GM19463 (cell line): ENCODE data around the gene HNRNPA1.
"Not testable (repeated sequence)": the region's sequence is repeated elsewhere in the genome, so short reads cannot be mapped to it uniquely, and the experiment has no call there.

Experiments
- ATAC-seq: cut with Tn5 transposase; IDR thresholded peaks from one replicate; pipeline ENCODE4 v1.9.1; 2021; ENCODE audit warnings: mild to moderate bottlenecking, moderate library complexity; ENCODE audit not compliant: unreplicated experiment

HNRNPA1 gene

GRCh38 chr12:54273981-54274380 is 6.5 kb upstream of the HNRNPA1 start:
- ATAC-seq, result no peak

GRCh38 chr12:54276368-54276767 is 4.2 kb upstream of the HNRNPA1 start:
- no peak for ATAC-seq

GRCh38 chr12:54277823-54278276 is 2.7 kb upstream of the HNRNPA1 start:
- no peak for ATAC-seq

GRCh38 chr12:54279227-54279631 is 1.3 kb upstream of the HNRNPA1 start:
- ATAC-seq, result no peak

GRCh38 chr12:54279632-54280467 is 676 bp upstream of the HNRNPA1 start, which contains the start of gene CBX5:
TSS of gene CBX5 (minus strand) at chr12:54280122. CDS start at chr12:54257650, 22,472 bp downstream.
- ATAC-seq, result peak; percentile 68

DNA sequence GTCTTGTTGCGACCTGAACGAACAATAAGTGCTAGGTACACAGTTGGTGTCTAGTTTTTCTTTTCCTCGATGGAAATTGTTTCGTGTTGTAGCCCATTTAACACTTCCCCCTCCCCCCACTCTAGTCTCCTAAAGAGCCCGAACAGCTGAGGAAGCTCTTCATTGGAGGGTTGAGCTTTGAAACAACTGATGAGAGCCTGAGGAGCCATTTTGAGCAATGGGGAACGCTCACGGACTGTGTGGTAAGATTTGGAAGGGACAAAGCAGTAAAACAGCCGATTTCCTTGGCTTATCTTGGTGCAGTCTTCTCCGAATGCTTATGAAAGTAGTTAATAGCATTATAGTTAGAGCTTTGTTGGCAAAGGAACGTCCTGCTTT is 724 bp downstream of the HNRNPA1 start:
- ATAC-seq, result not testable (repeated sequence)

GRCh38 chr12:54281694-54282093 is 1.2 kb downstream of the HNRNPA1 start:
- ATAC-seq, result not testable (repeated sequence)

- ATAC-seq, result no peak
Observed at GRCh38 chr12:54282949-54283593, 2.5 kb downstream of the HNRNPA1 start.

DNA sequence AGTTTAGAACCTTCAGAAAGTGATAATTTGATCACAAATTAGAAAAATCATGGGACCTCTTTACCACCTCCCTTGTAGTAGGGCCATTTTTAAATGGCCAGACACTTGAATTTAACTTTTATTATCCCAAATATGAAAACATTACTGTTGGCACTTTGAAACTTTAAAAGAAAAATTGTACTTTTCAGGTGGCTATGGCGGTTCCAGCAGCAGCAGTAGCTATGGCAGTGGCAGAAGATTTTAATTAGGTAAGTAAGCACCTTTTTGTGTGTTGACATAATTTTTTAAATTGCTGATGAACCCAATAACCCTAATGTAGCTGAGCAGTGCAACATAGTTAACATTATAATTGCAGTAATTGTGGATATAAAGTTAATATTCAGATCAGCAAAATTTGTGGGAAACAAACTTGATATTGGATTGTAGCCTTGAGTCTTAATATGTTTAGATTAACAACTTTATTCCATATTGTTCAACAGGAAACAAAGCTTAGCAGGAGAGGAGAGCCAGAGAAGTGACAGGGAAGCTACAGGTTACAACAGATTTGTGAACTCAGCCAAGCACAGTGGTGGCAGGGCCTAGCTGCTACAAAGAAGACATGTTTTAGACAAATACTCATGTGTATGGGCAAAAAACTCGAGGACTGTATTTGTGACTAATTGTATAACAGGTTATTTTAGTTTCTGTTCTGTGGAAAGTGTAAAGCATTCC is 3.7 kb downstream of the HNRNPA1 start:
- not testable (repeated sequence) for ATAC-seq

DNA sequence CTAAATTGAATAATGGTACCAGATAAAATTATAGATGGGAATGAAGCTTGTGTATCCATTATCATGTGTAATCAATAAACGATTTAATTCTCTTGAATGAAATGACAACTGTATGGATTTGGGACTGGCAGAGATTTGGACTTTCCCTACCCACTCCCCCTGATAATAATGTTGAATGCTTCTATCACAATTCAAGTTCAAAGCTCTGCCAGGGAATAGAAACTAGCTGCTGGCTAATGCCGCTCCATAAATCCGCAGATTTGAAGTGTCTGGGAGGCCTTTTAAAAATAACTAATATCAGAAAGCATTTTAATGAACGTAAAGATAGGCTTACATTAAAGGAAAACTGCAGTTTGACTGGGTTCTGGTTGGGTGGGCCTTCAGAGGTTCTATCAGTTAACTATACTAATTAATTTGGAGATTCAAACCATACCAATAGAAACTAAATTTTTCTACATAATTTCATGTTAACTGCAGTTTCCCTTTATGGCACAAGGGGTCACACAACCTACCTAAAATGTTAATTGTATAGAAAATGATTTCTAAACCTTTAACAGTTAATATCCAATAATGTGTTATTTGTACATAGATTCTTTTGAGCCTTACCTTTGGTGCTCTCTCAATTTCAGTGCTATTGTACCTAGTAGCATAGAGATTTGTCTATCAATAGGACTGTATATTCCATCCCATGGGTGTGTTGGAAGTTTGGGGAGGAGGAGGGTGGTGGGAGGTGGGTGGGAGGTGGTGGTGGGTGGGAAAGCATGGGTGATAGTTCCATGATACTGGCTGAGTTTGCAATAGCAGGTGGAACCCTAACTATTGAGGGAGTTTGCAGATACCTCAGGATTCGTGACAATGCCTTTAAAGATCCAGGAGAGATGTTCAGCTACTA is 4.9 kb downstream of the HNRNPA1 start:
- no peak for ATAC-seq

GRCh38 chr12:54286042-54287030 is 5.8 kb downstream of the HNRNPA1 start:
- ATAC-seq, result no peak

DNA sequence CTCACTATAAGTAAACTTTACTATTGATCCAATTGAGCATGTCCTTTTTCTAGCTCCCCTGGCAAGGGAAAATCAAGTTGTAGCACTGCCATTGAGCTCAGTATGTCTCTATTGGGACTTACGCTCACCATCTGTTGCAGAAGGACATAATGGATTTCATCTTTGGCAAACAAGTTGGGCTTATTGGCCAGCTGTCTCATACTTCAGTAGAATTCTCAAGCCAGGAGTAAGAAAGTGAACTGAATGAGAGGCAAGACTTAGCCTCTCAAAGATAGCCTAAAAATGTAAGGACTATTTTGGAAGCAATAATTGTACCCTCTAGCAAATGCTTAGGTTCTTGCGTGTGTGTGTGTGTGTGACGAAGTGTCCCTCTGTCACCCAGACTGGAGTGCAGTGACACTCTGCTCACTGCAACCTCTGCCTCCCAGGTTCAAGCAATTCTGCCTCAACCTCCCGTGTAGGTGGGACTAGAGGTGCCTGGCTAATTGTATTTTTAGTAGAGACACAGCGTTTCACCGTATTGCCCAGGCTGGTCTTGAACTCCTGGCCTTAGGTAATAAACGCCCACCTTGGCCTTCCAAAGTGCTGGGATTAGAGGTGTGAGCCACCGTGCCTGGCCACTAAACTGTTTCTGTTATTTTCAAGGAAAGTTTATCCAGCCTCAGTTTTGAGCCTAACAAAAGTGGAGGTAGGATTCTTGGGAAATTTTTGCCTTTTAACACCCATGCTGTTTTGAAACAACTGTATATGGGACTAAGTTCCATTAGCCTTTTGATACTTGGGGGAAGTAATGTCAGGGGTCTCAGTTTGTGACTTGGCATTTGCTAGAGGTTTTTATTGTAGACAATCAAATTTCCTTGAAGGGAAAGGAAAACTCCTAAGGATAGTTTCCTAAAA is 7.0 kb downstream of the HNRNPA1 start:
- no peak for ATAC-seq

DNA sequence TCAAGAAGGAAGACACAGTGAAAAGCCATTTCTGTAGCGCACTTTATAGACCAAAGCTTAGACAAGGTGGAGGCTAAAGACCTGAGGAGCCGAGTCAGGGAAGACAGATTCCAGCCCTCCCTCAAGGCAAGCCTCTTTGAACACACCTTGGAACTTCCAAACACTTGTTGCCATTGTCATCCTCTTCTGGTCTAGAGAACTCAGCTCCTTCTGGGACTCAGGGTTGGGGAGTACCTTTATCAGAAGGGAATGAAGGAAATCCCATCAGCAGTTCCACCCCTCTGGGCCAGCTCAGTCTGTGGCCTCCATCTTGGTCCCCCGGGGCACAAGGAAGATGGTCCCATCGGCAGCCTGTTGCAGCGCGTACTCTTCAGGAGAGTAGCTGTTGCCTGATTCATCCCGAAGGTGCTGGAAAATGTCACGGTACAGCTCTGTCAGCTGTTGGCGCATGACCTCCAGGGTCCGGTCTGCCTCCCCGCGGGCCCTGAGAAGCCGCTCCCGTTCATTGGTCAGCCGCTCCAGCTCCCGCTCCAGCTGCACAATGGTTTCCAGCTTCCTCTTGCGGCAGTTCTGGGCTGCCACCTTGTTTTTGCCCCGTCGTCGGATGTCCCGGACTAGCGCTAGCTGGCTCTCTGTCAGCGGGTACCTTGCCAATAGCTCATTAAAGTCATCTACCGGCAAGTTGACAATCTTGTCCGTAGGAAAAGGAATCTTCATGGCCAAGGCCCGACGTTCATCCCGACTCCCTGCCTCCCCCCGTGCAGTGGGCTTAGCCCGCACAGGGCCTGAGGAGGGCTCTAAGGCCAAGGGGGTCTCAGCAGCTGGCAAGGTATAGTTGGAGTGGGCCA is 11.8 kb downstream of the HNRNPA1 start:
- ATAC-seq, result no peak

DNA sequence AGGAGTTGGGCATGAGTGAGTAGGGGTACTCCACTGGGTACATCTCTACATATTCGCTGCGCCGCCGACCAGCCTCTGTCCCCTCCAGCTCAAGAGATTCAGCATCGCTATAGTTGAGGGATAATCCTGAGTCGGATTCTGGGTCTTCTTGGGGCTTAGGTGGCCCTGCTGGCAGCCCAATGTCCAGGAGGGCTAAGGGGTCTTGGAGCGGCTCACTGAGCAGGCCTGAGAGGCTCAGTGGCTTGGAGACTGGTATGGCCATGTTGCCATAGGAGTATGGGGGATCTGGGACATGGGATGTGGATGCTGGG is 12.4 kb downstream of the HNRNPA1 start:
- no peak for ATAC-seq

GRCh38 chr12:54294152-54294952 is 13.8 kb downstream of the HNRNPA1 start:
- no peak for ATAC-seq

DNA sequence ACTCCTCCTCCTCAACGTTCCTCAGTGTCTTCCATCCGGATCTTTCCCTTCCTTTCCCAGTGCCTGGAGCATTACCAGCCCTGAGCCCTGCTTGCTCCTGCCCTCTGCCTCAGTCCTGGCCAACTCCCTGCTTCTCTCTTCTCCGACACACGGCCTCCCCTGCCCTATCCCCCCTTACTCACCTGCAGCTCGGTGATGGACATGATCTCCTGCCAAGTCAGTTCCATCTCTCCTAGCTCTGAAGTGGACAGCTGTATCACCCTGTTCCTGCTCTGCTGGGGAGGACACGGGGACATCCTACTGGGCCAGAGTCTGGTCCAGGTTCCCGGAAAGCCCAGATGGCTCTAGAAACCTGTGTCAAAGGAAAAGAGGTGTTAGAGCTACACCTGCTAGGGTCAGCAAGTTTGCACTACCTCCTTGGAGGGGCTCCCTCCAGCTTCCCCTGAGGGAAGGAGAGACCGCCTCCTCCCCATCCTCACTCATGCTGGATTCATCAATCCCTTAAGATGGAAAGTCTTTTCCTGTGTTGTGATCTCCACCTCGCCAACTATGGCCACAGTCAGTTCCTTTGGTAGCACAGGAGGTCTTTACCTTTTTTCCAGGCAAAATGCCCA is 14.5 kb downstream of the HNRNPA1 start:
- no peak for ATAC-seq
